ENCODE data around the gene CSNK1D. TPM values are rescaled to one million over a fixed set of nuclear protein-coding genes. Genes with fewer than 3 reads are reported as not detected.

The CSNK1D gene
- total RNA-seq, 4 donors from 2014 or later: 16.5 to 173 (median 44.6) TPM

DNA sequence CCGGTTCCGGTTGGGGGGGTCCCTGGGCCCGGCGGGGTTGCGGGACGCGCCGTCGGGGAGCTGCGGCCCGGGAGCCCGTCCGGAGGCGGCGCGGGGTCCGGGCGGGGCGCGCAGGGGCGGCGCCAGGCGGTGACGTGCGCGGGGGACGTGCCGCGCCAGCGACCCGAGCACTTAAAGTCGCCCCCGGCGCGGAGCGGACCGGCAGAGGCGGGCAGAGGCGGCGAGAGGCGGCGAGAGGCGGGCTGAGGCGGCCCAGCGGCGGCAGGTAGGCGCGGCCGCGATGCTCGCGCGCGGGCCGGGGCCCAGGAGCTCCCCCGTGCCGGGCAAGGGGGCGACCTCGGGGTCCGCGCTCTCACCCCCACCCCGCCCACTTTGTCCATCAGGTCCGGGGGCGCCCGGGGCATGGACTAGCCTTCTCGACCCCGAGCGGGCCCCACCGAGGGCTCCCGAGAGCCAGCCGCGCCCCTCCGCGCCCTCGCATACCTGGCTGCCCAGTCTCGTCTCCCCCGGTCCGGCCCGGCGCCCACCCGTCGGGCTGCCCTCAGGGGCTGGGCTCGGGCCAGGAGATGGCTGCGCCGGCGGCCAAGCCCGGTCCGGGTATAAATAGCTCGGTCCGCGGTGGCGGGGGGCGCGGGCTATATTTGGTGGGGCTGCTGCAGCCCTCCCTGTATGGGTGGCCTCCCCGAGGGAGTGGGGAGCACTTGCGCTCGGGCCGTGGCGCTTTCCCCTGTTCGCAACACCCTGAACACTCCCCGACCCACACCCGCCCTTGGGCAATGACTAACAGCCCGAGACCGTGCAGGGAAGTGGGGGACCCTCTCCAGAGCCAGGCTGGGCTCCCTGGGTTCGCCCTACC is 44.4 kb downstream of the CSNK1D start, which contains the start of gene SLC16A3:
TSS of gene SLC16A3 (plus strand) at position 201 of the 856 bp plus-strand sequence. CDS start 6,967 bp downstream, outside the sequence.
- H3K27me3 ChIP-seq: peaks cover 0 to 6% of the 10 kb centered on the region in 2 donors
- no peaks in the 10 kb centered on the region for H3K9me3 ChIP-seq
- H3K27ac ChIP-seq: peak within 1 kb of the TSS; percentile 56 to 75
- peaks cover 0 to 7% of the 10 kb centered on the region in 2 donors for H3K4me1 ChIP-seq
- intact Hi-C loops (cut with DNase I; ENCODE audit: low total_unique reads): no loop called here
- no peak for TF ChIP-seq CTCF (IDR thresholded peaks at IDR 0.05)
- peak; percentile 65 to 79 for TF ChIP-seq POLR2A (IDR thresholded peaks at IDR 0.05)
- peak within 1 kb of the TSS; percentile 2 to 33 for H3K4me3 ChIP-seq
- peak; percentile 42 to 58 for DNase-seq
- H3K36me3 ChIP-seq: no peaks in the 10 kb centered on the region

DNA sequence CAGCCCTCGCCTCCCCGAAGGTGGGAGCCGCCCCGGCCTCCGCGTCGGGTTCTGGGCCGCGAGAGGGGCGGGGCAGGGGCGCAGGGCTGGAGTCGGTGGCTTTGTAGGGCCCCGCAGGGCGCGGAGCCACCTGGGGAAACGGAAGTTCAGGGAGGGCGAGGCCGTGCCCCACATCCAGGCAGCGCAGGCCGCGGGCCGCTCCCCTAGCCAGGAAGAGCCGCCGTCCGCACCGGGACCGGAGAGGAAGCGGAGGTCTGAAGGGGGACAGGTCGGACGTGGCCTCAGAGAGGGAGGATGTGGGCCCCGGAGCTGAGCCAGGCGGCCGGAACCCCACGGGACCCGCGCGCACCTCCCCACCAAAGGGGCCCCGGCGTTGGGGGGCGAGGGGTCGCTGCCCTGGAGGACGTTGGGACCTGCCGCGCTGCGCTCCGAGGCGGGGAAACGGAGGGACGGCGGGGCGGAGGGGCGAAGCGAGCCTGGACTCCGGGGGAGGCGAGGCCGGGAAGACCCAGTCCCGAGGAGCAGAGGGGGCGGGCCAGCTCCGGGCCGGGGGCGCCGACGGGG is 45.1 kb downstream of the CSNK1D start:
- TF ChIP-seq CTCF (IDR thresholded peaks at IDR 0.05) (no peak), POLR2A (IDR thresholded peaks at IDR 0.05) (no peak)
- Histone ChIP-seq H3K9me3 (no peaks in the 10 kb centered on the region), H3K4me1 (peaks cover 0 to 7% of the 10 kb centered on the region in 2 donors), H3K36me3 (no peaks in the 10 kb centered on the region), H3K4me3 (peak overlapping the region; percentile 0 to 27), H3K27me3 (peaks cover 0 to 6% of the 10 kb centered on the region in 2 donors), H3K27ac (peak overlapping the region; percentile 56 to 75)
- intact Hi-C loops (cut with DNase I; ENCODE audit: low total_unique reads): no loop called here
- no peak for DNase-seq

DNA sequence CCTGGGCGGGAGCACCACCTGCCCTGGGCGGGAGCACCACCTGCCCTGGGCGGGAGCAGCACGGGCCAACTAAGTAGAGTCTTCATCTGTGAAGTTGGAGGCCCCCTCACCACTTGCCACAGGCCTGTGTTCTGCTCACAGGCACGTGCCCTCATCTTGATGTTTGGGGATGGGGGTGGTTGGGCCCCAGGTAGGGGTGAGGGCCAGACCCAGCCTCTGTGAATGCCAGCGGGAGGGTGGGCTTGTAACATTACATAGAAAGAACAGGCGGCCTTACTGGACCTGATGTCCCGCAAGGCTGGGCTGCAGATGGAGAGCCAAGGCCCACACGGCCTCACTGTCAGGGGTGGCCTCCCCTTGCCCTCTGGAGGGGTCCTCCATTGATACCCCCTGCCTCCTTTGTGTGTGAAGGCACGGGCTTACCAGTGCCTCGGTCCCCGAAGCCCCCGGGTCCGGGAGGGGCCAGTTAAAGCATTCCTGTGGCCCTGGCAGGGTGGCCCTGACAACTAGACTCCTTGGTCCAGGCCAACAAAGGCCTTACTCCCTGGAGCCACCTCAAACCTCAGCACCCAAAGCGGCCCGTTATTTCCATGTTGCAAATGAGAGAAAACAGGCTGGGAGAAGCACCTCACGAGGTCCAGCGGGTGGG is 45.7 kb downstream of the CSNK1D start:
- no peak overlapping the region for H3K4me3 ChIP-seq
- TF ChIP-seq POLR2A (IDR thresholded peaks at IDR 0.05) (no peak), CTCF (IDR thresholded peaks at IDR 0.05) (no peak)

DNA sequence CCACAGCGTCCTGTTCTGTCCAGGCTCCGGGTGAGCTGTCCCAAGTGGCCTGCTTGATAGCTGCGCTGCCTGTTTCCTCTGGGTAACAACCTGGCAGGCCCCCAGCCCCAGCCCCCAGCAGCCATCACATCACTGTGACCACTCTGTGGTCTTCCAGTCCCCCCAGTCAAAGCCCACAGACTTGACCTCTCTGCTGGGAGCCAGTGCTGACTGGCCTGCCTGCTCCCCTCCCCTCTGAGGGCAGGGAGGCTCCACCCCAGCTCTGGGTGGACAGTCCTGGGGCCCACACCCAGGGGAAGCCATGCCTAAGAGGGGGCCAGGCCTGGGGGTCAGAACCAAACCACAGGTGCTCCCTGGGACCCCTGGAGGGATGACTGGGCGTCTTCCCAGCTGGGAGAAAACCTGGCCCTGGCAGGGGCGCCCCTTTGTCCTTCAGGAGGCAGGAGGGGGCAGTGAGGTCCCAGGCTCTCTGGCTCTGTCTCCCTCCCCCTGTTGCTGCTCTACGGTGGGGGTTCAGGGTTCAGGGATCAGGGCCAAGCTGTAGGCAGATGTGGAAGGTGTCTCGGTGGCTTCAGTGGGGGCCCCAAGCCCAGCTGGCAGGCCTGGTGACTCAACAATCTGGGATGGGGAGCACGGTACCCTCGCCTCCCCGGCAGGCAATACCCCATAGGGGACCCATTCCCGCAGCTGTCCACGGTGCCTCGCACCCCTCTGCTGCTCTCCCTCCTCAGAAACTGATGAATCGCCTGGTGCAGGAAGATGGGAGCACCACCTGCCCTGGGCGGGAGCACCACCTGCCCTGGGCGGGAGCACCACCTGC is 46.5 kb downstream of the CSNK1D start:
- H3K27ac ChIP-seq: no peak overlapping the region
- no peaks in the 10 kb centered on the region for H3K9me3 ChIP-seq
- peak in 1 of 2 donors; percentile 17 for DNase-seq
- H3K4me1 ChIP-seq: peaks cover 0 to 3% of the 10 kb centered on the region in 2 donors
- no peak overlapping the region for H3K4me3 ChIP-seq
- TF ChIP-seq POLR2A (IDR thresholded peaks at IDR 0.05) (no peak), CTCF (IDR thresholded peaks at IDR 0.05) (no peak)
- intact Hi-C loops (cut with DNase I; ENCODE audit: low total_unique reads): no loop called here
- peaks cover 0 to 6% of the 10 kb centered on the region in 2 donors for H3K27me3 ChIP-seq
- H3K36me3 ChIP-seq: no peaks in the 10 kb centered on the region

More for the DNA sequence above, 45.7 kb downstream of the CSNK1D start:
- intact Hi-C loops (cut with DNase I; ENCODE audit: low total_unique reads): no loop called here
- Histone ChIP-seq H3K36me3 (no peaks in the 10 kb centered on the region), H3K9me3 (no peaks in the 10 kb centered on the region), H3K4me1 (peaks cover 0 to 7% of the 10 kb centered on the region in 2 donors), H3K27ac (peak overlapping the region; percentile 56 to 75), H3K27me3 (peaks cover 0 to 6% of the 10 kb centered on the region in 2 donors)
- peak in 1 of 2 donors; percentile 21 for DNase-seq
